Natural killer cell treated with Interleukin-12 subunit alpha and Interleukin-12 subunit beta and Interleukin-15 and Interleukin-18, amount 100 ng/mL, for 72 hours (primary cell): ENCODE results near the gene DCLK1. TPM values are rescaled to one million over a fixed set of nuclear protein-coding genes. Genes with fewer than 3 reads are reported as not detected.

Experiments used
- total RNA-seq, 2 donors: library from RNA; stranded (reverse); gene quantifications; one replicate each; pipeline ENCODE4 v1.2.3, GENCODE V29; 2022

DCLK1 gene
- total RNA-seq, 2 donors from 2014 or later, result not detected

Other genes with a start within 250 kb of the DCLK1 start
- gene SOHLH2, start 83.2 kb upstream of the DCLK1 start, total RNA-seq, result not detected
- gene CCDC169, start 166.4 kb upstream of the DCLK1 start, total RNA-seq, result not detected
- gene SPART, start 215.0 kb upstream of the DCLK1 start, total RNA-seq, result 10 to 100 TPM; 24.2 to 38.9 TPM